HG03442 (cell line): ENCODE data around the gene PECR.
"Not testable (repeated sequence)": the region's sequence is repeated elsewhere in the genome, so short reads cannot be mapped to it uniquely, and the experiment has no call there.

ENCODE experiments used
- ATAC-seq: cut with Tn5 transposase; IDR thresholded peaks from one replicate; pipeline ENCODE4 v1.9.1; 2021; ENCODE audit warnings: mild to moderate bottlenecking, moderate library complexity; ENCODE audit not compliant: unreplicated experiment

The PECR gene

DNA sequence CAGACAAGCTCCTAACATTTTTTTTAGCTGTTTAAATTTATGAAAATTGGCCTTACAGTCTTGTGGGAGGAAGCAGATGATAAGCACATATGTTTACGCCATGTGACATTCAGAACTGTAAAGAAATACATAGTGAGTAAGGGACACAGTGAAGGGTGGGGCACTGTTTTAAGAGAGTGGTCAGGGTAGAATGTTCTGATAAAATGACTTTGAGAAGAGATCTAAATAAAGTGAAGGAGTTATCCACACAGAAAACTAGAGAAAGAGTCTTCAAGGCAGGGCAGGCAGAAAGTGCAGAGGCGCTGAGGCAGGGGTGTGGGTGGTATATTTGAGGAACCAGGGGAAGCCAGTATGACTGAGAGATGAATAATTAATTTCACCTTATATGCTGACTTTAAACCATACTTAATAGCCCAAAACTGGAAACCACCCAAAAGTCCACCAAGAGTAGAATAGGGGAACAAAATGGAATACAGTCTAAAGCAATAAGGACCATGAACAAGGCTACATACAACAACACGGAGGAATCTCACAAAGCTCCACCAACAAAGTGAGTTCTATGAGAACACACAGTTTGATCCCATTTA lies 76.8 kb downstream of the PECR start:
- peak; percentile 23 for ATAC-seq

DNA sequence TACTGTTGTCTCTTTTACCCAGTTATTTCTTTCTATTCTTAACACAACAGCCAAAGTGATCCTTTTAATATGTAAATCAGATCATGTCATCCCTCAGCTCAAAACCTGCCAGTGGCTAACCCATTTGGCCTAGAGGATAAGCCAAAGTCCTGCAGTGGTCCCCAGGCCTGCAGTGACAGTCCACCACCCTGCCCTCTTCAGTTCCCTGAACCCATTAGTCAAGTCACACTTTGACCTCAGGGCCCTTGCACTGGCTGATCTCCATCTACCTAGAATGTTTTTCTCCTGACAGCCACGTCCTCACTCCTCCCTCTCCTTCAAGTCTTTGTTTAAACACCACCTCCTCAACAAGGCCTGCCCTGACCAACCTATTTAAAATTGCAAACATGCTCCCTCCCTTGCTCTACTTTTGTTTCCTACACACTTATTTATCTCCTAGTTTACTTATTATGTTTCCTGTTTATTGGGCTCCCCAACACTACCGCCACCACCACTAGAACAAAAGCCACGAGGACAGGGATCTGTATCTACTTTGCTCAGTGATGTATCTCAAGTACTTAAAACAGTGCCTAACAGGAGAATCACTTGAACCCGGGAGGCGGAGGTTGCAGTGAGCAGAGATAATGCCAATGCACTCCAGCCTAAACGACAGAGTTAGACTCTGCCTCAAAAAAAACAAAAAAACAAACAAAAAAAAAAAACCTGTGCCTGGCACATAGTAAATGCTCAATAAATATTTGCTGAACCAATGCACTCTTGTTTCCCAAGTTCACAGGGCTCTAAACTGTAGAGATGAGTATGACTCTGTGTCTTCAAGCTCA lies 77.5 kb downstream of the PECR start:
- no peak for ATAC-seq

DNA sequence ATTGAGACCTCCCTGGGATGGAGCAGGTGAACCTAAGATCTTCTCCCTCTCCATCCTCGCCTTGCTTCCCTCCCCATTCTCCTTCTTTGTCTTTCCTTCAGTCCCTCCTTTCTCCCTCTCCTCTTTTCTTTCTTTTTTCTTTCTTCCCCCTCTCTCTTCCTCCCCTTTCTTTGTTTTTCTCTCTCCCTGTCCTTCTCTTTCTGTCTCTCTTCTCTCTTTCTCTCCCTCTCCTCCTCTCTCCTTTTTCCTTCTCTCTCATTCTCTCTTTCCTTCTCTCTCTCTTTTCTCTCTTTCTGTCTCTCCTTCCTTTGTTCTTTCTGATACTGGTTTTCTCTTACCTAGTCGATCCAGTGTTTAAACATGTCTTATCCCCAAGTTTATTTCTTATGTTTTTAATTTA lies 78.9 kb downstream of the PECR start:
- no peak for ATAC-seq

DNA sequence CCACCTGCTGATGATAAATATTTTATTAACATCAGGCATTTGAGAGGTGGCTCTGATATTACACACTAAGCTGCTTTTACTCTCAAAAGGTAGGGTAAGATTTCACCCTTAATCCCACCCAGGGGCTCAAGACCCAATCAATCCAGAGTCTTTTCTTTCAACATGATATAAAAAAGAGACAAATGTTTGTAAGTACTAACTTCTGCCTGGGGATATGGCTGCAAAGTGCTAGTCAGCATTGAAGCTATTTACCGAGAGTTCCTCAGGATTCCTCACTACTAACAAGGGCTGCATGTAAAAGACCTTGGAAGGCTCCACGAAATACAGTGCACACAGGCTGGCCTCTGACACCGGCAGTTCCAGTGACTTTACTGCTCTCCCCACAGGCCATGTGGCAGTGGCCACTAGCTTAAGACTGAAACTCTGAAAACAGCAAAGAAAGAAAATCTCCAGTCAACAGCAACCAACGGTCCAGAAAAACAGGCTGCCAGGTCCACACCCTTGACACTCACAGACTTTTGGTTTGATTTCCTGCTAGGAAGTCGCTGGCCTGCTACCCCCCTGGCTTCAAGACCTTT lies 79.4 kb downstream of the PECR start:
- no peak for ATAC-seq

DNA sequence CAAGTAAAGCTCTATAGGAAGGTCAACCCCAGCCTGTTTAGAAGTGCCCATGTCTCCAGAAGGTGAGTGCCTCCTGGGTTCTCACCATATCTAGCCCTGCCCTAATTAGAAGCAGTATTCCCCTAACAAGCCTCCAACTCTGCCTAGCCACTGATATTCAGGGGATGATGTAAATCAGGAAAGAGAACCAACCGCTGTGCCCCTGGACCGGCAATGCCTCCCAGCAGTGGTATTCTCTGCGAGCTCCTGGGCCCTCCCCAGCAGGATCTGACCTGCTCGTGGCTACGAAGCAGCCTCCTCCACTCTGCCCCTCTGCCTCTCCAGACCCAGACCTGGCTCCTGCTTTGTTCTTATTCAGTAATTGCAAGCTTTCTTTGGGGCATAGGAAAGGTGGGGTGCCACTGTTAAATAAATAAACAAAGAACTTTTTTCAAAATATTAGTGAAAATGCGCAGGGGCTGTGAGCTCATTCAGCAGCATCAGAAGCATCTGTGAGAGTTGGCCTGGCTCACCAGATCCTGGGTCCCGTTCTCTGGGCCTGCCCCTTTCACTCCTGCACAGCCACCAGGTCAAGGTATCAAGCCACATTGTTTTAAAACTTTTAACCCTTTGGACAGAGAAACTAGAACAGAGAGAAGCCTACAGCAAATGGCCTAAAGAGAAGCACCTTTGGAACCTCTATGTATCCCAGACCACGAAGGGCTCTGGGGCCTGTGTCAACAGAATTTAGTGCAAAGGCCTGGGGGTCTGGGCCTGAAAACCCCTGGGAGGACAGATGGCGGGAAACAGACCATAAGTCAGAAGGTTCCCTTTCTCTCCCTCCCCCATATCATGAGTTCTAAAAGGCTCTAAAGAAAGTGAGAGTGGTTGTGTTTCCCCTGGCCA lies 80.2 kb downstream of the PECR start:
- peak; percentile 30 for ATAC-seq

DNA sequence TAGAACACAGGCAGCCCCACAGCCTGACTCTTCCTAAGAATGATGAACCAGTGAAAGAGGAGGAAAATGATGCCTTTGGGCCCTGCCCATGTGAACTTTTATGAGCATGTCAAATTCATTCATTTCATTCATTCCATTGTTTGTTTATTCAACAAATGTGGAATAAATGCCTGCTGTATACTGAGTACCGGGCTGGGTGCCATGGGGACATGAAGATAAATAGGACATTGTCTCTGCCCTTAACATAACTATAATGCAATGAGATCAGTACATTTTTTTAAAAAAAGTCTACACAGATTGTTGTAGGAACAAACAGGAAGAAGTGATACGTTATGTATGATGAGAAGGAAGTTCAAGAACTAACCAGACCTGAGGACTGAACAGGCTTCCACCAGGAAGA lies 83.0 kb downstream of the PECR start:
- ATAC-seq, result no peak

DNA sequence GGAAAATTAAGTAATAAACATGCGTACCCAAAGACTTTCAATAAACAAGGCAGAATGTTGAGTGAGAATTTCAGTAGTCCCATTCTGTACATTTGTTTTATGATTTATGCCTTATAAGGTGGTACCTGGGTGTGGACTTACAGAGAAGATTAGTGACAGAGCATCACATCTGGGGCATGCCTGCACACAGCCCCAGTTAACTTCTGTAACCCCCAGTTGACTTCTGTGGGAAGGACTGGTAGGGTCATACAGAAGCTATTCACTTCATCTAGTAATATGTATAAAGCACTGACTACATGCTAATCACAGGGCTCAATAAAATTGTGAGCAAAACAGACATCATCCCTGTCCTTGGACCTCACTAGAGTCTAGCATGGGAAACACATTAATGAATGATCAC lies 84.4 kb downstream of the PECR start:
- no peak for ATAC-seq

DNA sequence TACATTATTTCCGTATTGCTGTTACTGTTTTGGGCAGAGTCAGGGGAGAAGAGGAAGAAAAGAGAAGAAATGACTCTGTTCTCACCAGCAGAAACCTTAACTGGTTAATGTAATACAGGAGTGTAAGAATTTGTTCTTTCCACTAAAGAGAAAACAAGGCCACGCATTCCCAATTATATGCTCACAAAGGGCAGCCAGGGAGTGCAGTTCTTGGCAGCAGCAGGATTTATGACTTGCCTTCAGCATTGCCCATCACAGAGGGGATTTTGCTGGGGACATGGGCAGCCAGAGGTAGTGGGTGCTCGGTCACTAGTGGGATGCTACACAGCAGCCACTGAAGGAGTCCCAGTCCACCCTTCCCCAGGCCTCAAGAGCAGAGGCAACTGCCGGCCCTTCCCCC lies 86.7 kb downstream of the PECR start:
- ATAC-seq, result no peak

DNA sequence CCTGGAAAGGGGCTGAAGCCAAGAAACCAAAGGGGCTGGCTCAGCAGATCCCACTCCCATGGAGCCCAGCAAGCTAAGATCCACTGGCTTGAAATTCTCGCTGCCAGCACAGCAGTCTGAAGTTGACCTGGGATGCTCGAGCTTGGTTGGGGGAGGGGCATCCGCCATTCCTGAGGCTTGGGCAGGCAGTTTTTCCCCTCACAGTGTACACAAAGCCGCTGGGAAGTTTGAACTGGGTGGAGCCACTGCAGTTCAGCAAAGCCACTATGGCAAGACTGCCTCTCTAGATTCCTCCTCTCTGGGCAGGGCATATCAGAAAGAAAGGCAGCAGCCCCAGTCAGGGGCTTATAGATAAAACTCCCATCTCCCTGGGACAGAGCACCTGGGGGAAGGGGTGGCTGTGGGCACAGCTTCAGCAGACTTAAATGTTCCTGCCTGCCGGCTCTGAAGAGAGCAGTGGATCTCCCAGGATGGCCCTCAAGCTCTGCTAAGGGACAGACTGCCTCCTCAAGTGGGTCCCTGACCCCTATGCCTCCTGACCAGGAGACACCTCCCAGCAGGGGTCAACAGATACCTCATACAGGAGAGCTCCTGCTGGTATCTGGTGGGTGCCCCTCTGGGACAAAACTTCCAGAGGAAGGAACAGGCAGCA lies 92.9 kb downstream of the PECR start:
- not testable (repeated sequence) for ATAC-seq
